Stimulated activated CD4-positive, alpha-beta T cell treated with anti-CD3 and anti-CD28 coated beads, Interleukin-1b, Interleukin-23, amount 100 ng/mL, for 48 hours (primary cell): ENCODE results near the gene INHBB.

Experiments
- DNase-seq: peaks from one replicate; pipeline ENCODE4 v3.0.0-alpha.2; 2020

The INHBB gene

DNA sequence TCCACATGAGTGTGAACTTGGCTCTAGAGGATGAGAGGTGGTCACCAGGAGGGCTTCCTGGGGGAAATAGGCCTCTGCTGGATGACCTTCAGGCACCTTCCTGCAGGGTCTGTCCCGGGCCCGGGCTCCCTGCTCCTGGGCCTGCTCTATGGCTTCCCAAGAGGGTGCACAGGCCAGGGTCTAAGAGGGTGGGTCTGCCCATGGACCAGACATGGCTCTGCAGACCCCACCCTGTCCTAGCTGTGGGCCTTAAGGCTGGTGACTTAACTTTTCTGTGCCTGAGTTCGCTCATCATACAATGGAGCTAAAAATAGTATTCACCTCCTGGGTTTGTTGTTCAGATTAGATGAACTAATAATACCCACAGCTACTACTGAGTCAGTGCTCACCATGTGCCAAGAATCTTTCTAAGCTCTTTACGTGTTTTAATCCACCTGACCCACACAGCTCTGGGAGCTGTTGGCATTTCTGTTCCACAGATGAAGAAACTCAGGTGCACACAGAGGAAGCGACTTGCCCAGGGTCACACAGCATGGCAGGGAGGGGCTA is 14.4 kb downstream of the INHBB start:
- DNase-seq: no peak

DNA sequence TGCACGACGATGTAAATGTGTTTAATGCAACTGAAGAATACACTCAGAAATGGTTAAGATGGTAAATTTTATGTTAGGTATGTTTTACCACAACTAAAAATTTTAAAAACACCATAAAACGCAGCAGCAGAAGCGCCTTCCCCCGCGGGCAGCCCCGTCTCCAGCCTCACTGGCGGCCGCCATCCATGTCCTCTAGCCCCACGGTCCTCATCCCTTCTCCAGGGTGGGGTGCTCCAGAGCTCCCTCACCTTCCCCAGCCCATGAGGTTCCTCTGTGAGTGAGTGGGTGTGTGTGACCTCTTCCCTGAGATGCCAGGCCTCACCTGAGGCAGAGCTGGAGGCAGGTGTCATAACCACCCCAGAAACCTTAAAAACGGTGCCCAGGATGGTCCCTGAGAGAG is 17.0 kb downstream of the INHBB start:
- DNase-seq: no peak

- no peak for DNase-seq
Measured at GRCh38 chr2:120365236-120365793, 19.4 kb downstream of the INHBB start.

DNA sequence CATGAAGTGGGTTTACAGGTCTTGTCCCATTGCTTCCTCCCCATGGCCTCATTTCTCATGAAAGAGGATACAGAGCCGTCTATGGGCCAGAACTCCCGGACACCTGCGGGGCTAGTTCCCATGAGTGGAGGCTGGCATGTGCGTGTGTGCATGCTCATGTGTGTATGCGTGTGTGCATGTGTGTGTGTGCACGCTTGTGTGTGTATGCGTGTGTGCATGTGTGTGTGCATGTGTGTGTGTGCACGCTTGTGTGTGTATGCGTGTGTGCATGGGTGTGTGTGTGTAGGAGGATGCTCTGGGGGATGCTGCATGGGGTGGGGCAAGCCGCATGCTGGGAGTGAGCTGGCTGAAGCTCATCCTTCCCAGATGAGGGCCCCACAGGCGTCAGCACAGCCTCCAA is 20.8 kb downstream of the INHBB start:
- no peak for DNase-seq

- DNase-seq: no peak
Measured at GRCh38 chr2:120367221-120367620, 21.3 kb downstream of the INHBB start.

DNA sequence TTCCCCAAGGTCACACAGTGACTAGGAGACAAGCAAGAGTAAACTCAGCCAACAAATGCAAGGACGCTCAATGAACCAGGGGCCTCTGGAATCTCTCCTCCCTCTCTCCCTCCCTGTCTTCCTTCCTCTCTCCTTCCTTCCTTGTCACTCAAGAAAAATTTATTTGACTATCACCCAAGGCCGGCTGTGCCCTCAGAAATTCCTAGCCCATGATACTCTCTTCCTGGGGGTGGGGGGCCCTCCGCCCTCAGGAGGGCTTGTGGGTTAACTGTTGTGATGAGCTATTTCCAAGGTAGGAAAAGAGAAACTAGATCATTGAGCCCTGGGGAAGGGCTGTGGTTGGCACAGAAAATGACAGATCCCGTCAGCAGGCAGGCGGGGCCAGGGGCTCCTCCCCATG is 21.7 kb downstream of the INHBB start:
- DNase-seq: no peak

- no peak for DNase-seq
Measured at GRCh38 chr2:120368086-120368485, 22.1 kb downstream of the INHBB start.

GRCh38 chr2:120369250-120369649 is 23.3 kb downstream of the INHBB start:
- no peak for DNase-seq

GRCh38 chr2:120371969-120372625 is 26.2 kb downstream of the INHBB start:
- DNase-seq: no peak

GRCh38 chr2:120372816-120373215 is 26.9 kb downstream of the INHBB start:
- no peak for DNase-seq

DNA sequence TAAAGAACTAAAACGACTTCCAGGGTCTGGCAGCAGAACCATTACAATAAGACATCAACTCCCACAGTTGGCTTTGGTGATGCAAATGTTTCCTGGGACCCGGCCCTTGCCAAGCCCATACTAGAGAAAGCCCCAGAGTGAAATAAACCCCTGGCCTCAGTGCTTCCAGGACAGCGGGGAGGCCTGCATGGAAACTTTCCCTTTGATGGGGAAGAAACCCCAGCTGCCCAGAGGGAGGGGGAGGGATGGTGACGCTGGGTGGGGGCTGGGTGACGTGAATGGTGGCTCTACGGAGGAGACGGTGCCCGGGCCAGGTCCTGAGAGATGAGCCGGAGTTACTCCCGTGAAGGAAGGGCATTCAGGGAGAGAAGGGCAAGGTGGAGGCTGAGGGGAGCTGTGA is 27.5 kb downstream of the INHBB start:
- DNase-seq: no peak

DNA sequence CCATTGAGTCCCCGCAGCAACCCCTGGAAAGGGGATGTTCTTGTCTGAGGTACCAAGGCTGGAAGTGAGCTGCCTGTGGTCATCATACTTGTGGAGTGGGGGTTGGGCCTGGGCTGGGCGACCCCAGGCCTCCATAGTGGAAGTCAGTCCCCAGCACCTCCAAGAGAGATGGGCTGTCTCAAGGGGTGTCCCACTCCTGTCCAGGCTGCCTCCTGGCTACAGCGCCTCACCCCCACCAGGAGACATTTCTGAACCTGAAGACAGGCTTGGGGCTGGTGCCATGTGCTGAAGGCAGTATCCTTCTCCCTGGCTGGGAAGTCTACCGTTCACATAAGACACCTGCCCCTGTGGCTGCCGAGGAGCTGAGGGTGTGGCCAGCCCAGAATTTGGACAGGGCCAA is 28.9 kb downstream of the INHBB start:
- DNase-seq: no peak

DNA sequence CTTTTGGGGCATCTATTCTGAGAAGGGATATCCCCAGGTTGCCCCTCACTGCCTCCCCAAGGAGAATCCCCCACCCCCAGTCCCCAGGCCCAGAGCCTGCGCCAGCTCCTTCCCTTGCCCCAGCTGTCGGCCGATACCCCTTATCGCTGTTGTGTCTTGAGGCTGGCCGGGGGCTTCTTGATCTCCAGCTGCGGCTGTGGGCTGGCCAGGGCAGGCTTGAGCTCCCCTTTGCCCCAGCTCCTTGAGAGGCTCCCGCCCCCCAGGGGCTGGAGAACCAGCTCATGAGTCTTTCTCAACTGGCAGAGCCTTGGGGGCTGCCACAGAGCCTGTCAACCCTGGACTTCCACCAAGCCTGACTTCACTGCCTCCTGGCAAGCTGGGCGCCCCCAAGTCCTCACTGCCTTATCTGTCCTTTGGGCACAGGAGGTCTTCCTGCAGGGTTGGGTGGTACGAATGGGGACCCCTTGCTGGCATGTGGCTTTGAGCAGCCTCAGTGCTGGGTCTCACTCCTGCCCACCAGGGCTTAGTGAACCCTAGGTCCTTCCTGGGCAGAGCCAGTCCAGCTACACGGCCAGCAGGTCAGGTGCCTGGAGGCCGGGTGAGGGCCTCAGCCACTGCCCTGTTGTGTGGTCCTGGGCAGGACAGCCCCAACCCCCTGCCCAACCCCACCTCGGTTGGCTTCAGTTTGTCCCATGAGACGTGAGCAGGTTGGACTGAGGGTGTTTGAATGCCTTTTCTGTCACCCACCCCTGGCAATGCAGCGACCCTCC is 29.5 kb downstream of the INHBB start:
- DNase-seq: no peak

DNA sequence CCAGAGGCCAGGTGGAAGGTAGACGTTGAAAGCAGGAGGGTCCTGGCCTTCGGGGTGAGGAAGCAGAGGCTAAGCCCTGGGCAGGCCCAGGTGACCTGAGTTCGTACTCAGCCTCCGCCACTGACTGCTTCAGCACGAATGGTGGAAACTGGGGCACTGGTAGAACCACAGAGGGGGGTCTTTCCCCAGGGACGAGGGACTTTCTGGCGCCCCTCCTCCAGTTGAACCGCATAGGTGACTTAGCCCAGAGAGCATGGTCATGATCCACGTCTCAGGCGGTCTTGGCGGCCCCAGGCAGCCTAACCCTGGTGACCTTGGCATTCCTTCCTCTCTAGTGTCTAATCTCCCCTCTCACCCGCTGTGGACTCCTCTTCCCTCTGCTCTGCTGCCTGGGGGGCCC is 30.2 kb downstream of the INHBB start:
- DNase-seq: no peak

DNA sequence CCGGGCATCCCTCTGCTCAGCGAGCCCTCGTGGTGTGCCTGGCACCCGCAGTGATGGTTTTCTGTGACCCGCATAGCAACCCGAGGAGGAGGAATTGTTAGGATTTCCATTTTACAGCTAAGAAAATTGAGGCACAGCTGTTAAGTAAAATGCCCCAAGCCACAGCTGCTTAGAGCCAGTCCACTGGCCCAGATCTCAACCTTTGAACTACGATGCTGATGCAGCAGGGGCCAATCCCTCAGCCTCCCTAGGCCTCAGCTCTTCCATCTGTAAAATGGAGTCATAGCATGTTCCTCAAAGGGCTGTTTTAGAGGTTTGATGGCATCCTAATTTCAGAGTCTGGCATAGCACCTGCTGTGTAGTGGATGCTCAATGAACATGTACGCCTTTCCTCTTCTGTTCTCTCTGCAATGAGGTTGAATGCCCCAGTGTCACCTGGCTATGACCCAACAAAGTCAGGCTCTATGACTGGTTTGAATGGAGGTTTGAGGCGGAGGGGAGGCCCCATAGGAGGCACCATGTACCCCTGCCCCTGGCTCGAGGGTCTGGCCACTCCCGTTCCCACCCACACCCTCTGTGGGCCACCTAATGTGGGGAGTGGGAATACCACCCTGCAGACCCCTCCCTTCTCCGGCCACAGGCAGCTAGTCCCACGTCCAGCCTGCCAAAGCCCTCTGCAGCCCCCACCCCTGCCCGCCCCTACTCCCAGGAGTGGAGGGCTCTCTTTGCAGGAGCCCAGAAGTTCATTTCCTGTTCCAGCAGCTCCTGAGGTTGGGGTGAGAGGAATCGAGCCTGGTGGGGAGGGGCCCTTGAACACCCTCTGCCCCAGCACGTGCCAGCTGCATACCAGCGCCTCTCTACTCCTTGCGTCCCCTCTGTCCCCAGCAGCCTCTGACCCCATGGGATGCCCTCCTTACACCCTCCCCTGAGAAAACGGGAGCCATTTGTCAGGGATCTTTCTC is 31.0 kb downstream of the INHBB start:
- DNase-seq: no peak

DNA sequence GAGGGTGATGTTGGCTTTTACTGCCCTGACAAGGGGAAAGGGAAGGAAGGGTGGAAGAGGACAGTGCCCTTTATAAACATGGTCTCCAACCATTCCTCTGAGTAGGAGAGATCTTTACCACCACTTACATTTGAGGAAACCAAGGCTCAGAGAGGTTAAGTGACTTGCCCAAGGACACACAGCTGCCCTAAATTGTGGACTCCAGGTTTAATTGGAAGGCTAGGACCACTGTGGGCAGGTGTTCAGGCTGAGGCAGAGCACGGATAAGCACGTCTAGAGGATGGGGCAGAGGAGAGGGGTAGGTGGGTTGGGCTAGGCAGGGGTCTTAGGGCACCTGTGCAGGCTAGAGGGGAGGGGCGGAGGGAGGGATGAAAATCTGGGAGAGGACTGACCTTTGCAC is 32.7 kb downstream of the INHBB start:
- DNase-seq: no peak

DNA sequence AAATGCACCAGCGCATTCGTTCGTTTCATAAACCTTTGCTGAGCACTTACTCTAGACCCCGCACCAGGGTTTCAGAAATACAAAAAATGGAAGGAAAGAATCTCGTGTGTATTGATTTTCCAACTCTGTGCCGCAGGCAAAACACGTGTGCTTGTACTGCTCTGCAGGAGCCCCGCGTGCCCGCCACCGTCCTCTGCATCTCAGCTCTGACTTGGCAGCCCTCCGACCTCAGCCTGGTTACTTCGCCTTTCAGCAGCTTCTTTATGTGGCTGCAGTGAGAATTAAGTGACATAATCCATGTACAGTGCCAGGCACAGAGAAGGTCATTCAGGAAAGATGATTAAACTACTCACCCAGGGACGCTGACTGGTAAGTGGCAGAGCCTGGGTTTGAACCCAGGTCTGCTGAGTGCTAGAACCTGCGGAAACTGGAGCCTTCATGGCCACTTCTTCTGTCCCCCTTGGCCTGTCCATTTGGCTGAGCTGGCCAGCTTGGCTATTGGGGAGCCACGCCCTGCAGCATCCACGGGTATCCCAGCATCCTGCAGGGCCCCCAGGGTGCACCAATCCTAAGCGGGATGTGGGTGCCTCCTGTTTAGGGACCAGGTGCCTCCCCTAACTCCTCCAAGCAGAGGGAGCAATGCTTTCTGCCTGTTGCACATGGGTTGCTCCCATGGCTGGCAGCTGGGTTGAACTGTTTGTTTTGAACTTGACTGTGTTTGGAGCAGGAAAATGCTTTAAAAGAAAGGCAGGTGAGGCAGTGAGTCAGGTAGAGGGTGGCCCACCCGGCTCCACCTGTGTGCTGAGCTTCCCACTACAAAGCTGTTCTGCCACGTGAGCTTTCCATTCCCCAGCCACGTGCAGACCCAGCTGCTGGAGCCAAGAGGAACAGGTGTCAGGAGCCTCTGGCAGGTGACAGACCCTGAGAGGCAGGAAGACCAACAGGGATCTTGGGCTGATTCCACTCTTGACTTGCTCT is 34.3 kb downstream of the INHBB start:
- DNase-seq: no peak

- no peak for DNase-seq
Measured at GRCh38 chr2:120381192-120381591, 35.3 kb downstream of the INHBB start.

DNA sequence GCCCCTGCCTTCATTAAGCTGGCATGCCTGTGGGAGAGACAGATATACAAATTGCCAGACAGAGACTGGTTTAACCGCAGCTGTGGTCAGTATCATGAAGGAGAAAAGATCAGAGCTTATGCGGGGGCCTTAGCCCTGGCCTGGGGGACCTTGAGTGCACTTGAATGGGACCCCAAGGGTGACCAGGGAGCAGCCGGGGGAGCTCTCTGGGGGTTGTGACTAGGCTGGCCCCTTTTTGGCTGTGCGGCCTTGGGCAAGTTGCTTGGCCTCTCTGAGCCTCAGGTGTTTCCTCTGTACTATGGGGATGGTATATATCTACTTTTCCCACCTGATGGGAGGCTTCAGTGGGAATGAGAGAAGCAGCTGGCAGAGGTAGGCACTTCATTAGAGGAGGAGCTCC is 35.7 kb downstream of the INHBB start:
- no peak for DNase-seq

GRCh38 chr2:120382541-120383144 is 36.7 kb downstream of the INHBB start:
- no peak for DNase-seq

DNA sequence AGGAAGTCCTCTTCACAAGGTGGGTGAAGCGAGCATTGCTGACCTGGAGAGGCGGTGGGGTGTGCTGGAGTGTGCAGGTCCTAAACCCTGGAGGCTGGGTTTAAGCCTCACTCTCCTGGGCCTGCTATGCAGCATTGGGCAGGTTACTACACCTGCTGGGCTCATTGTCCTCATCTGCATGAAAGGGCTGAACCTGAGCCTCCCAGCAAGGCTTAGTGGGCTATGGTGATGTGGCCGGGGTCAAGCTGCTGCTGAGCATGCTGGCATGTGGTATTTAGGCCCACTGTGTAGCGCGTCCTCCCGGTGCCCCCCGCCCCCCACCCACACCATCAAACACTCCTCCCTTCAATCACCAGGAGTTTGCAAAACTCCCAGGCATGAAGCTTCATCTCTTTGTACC is 37.3 kb downstream of the INHBB start:
- no peak for DNase-seq
